Activated T-helper 1 cell treated with anti-CD3 and anti-CD28 coated beads, Interleukin-2, amount 50 U/mL, for 16 hours (primary cell): ENCODE results near the gene CLIC6.
"Not testable (repeated sequence)": the region's sequence is repeated elsewhere in the genome, so short reads cannot be mapped to it uniquely, and the experiment has no call there.

Source experiments
- DNase-seq, 2 donors: peaks; one replicate each; pipeline ENCODE4 v3.0.0-alpha.2; 2020; ENCODE audit warnings: low read depth in 1 of 2, low spot score in 1 of 2

CLIC6 gene

GRCh38 chr21:34691390-34692032, 22.7 kb downstream of the CLIC6 start:
- DNase-seq: no peak

DNA sequence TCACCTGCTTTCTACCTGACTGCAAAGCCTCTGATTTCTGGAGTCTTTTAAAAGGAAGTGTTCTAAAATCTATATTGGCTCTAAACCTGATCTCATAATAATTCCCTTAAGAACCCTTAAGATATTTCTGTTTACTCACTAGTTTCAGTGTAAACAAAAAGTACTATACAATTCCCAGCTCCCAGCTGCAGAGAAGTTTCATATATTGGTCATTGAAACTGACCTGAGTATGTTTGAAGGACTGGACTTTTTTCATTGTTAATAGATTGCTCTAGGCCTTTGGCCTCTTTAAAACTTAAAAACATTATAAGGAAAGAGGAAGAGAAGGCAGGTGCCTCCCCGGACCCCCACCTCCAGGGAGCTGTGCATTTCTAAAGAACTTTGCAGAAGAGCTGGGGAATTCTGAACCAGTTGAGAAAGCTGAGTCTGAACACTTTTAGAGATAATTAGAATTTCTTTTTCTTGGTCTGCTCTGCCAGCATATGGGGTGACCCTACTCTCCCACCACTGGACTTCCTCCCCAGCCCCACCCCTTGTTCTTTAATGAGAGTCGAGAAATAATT, 23.7 kb downstream of the CLIC6 start:
- DNase-seq: no peak

- no peak for DNase-seq
These were observed 24.5 kb downstream of the CLIC6 start for GRCh38 chr21:34693192-34693810.

DNA sequence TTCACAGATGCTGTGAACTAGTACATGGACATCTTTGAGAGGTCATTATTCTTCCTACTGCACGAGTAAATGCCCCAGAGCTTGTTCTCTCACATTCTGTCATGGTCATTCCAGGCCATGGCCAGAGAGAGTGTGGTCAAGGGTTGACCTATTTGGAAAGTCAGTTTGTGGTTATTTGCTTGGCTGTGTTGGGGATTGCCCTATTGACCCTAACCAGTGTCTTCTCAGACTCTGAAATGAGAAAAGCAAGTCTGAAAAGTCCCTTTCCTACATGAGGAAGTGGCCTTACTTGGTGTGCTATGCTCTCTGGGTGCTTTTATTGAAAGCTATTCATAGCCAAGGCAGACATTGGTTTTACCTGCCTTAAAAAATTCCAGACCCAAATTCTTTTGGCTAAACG, 26.6 kb downstream of the CLIC6 start:
- DNase-seq: no peak

DNA sequence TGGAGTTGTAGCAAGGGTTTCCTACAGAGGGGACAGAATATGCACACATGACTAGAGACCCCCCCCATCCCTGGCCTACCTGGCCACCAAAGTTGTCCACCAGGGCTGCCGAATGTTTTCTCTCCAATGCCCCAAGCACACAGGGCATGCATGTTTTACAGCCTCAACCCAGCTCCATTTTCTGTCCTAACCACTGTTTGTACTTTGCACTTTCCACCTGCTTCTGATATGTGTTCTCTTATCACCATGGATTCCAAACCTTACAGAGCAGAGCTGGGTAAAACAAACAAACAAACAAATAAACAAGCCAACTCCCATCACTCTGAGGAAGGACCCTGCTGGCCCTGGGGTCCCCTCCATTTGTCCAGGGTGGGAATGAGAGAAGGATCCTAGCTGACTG, 27.3 kb downstream of the CLIC6 start:
- no peak for DNase-seq

- DNase-seq: no peak
These were observed 29.0 kb downstream of the CLIC6 start for GRCh38 chr21:34697826-34698225.

GRCh38 chr21:34698270-34699015, 29.6 kb downstream of the CLIC6 start:
- DNase-seq: no peak

GRCh38 chr21:34700605-34701004, 31.8 kb downstream of the CLIC6 start:
- no peak for DNase-seq

- DNase-seq: no peak
These were observed 32.9 kb downstream of the CLIC6 start for GRCh38 chr21:34701726-34702125.

DNA sequence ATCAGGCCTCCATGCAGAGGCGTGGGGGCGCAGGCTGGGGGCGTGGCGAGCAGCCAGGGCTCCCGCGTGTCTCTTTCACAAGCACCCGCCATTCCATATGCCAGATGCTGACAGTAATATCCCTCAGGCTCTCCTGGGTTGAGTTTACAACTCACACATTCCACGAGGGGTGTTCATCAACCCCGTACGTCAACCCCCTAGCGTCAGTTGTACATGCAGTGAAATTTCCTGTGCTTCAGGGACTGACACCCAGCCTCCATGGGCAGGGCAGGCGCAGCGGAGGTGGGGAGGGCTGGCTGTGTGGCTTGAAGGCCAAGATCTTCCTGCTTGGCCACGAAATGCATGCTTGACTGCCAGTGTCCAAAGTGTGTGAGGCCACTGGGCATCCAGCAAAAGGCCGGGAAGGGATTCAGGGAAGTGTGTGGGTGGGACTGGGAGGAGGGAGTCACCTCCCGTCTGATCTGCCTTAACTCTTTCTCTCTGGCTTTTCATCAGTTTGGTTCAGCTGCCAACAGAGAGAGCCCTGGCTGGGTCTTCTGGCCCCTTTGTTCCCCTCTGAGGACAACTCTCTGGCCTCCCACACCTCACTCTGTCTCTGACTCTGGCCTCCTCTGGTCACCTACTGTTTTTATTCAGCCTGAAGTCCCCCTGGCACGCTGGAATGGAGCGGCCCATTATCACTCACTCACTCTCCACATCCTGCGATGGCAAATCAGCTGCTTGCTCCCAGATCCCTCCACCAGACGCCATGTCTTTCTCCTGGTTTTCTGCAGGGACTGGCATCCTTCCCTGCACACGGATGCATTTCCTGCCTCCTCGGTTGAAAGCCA, 33.8 kb downstream of the CLIC6 start:
- no peak for DNase-seq

GRCh38 chr21:34703571-34703970, 34.8 kb downstream of the CLIC6 start:
- no peak for DNase-seq

DNA sequence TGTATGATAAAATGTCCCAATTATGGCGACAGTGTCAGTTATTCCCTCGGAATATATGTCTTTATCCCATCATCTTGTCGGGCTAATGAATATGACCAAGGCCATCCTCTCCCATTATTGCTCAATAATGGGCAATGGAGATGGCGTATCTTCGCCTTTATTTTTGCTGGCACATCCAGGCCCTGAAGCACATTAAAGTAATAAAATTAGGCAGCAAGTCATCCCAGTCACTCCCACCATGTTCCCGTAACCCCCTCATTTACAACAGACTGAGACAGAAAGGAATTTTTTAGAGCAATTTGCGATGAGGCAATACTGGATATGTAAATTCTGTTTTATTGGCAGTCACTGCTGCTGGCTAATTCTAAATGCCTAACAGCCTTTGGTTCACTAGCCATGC, 35.3 kb downstream of the CLIC6 start:
- no peak for DNase-seq

- DNase-seq: no peak
These were observed 36.2 kb downstream of the CLIC6 start for GRCh38 chr21:34705011-34705410.

GRCh38 chr21:34706337-34706736, 37.5 kb downstream of the CLIC6 start:
- no peak for DNase-seq

DNA sequence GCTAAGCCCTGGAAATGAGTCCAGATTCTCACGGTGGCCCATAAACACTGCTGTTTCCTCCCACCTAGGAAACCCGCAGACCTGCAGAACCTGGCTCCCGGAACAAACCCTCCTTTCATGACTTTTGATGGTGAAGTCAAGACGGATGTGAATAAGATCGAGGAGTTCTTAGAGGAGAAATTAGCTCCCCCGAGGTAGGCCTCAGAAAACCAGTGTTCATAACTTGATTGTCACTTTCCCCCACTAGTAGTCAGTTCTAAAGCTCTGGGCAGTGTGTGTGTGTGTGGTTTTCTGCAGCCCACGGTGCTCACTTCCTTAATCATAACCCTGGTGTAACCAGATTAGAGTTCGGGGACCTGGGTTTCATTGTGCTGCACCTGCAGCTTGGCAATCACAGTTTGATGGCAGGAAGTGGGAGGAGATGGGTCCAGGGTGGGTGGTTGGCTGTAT, 39.1 kb downstream of the CLIC6 start:
- DNase-seq: peak in 1 of 2 donors; percentile 13

DNA sequence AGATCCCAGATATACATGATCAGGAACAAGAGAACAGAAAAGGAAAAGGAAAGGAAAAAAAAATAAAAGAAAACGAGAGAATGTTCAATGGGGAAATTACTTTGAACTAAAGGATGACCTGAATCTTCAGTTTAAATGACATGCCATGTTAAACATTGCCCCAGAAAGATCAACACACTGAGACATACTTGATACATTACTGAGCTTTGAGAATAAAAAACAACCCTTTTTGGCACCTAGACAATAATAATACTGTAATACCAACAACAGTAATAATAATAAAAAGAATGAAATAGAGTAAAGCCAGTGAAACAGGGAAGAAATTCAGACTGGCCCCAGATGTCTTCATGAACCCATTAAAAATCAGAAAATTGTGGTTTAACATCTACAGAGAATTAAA, 44.8 kb downstream of the CLIC6 start:
- DNase-seq: no peak

DNA sequence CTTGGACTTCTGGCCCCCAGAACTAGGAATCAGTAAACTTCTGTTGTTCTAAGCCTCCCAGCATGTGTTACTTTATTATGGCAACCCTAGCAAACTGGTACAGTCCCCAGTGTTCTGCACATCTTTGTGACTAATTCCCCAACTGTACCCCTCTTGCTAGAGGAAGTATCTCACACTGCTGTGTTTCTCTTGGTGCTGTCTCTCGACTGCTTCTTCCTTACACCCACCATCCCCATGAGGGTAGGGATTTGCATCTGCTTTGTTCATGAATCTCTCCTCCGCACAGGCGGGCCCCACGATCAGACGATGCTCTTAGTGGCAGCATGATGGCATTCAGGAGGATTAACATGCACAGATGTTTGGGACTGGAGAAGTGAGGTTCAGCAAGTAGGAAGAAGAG, 46.7 kb downstream of the CLIC6 start:
- no peak for DNase-seq

DNA sequence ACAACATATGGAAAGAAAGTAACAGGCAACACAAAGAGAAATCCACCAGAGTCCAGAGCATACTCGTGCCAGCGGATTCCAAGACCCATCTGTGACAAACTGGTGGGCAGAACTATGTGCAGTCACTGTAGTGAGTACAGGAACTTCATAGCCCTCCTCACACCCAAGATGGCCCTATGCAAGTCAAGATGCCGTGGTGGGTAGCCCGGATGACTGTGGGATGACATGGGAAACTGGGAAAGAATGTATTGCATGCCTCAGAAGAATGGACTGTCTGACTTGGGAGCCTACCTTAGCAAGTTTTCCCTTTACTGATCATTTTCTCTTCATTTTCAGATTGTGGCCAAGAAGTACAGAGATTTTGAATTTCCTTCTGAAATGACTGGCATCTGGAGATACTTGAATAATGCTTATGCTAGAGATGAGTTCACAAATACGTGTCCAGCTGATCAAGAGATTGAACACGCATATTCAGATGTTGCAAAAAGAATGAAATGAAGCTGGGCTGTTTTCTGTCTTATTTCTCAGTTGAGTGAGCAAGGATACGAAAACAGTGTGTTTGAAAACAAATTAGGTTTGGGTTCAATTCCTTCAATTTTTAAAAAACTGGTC, 47.3 kb downstream of the CLIC6 start:
- DNase-seq: no peak

- not testable (repeated sequence) for DNase-seq
These were observed 49.7 kb downstream of the CLIC6 start for GRCh38 chr21:34718529-34718928.

- peak in 1 of 2 donors; percentile 4 for DNase-seq
These were observed 54.0 kb downstream of the CLIC6 start for GRCh38 chr21:34722684-34723300.
